G401.6 (cell line): Measurements from ENCODE around the gene TMEM273.

Source experiments
- FAIRE-seq: peaks from 2 replicates; lab custom pipeline; 2012; peaks lifted over from hg19 to GRCh38; lab: Jason Lieb, UNC

Gene TMEM273

GRCh38 chr10:49115015-49115795, 73.0 kb downstream of the TMEM273 start, which contains the start of gene VSTM4:
VSTM4 (minus strand) TSS chr10:49115522; CDS start chr10:49115485, 37 bp downstream.
- no peak for FAIRE-seq

DNA sequence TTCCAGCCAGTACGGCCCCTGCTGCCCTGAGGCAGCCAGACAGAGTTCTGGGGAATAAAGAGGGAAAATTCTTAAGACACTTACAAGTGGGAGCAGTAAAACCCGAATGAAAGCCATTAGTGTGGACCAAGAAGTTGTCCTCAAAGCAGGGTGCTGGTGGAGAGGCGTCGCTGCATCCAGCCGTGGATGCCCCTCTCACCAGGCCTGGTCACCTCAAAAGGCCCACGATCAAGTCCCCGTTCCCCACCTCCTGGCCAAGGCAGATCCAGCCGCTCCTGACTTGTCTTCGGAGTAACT, 73.5 kb downstream of the TMEM273 start:
- no peak for FAIRE-seq

GRCh38 chr10:49113741-49114141, 74.5 kb downstream of the TMEM273 start:
- no peak for FAIRE-seq

GRCh38 chr10:49112851-49113250, 75.3 kb downstream of the TMEM273 start:
- no peak for FAIRE-seq

DNA sequence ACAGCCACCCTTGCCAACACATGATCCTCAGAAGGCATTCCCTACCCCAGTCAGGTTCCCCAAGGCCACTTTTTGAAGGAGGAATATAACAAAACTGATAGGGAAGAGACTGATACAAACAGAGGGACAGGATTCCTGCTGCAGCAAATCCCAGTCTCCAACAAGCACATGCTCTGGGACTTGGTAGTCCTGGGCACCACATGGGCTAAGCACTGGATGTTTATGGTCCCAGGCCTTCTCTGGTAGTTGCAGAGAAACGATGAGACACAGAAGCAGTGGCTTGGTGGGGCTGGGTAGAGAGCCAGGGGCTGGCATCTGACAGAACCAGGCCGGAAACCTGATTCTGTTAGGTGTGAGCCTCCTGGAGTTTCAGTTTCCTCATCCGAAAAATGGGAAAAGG, 76.1 kb downstream of the TMEM273 start:
- FAIRE-seq, result no peak

GRCh38 chr10:49111320-49111698, 76.9 kb downstream of the TMEM273 start:
- FAIRE-seq, result no peak

DNA sequence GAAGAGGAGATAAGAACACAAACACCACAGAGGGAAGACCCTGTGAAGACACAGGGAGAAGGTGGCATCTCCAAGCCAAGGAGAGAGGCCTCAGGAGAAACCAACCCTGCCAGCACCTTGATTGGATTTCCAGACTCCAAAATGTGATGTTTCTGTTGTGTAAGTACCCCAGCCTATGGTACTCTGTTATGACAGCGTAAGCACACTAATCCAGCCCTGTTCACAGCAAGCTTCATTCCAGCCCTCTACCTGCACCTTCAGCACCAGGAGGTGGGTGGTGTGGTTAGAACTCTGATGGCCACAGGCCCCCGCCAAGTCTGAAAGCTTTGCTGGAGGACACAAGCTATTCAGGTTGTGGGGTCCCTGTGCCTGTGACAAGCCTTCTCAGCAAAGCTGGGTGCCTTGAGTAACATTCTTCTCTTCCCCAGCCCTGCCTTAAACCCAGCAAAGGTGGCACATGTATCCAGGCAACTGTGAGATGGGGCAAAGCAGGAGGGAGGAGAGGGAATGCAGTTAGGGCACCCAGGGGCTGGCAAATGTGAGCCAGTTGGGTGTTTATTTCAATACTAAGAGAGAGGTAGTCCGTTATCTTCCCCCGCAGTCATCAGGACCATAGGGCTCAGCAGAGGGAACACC, 77.4 kb downstream of the TMEM273 start:
- FAIRE-seq, result no peak

GRCh38 chr10:49109669-49110340, 78.4 kb downstream of the TMEM273 start:
- FAIRE-seq, result no peak

DNA sequence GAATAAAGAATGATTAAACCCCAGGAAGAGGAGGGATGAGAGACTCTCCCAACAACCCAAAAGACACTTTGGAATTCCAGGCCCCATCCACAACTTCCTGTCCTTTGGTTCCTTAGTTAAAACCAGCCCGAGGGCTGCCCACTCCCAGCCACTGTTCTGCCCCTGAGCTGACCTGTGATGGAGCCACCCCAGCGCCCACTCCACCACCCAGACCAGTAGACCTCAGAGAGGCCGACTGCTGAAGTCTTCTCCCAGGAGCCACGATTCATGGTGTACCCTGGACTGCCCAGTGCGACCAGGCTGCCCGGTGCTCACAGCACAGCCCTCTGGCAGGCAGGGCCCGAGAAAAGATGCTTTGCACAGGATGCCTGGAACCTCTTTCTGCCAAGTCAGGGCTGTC, 79.5 kb downstream of the TMEM273 start:
- FAIRE-seq, result no peak

- no peak for FAIRE-seq
Measured at GRCh38 chr10:49107887-49108267, 80.3 kb downstream of the TMEM273 start.

DNA sequence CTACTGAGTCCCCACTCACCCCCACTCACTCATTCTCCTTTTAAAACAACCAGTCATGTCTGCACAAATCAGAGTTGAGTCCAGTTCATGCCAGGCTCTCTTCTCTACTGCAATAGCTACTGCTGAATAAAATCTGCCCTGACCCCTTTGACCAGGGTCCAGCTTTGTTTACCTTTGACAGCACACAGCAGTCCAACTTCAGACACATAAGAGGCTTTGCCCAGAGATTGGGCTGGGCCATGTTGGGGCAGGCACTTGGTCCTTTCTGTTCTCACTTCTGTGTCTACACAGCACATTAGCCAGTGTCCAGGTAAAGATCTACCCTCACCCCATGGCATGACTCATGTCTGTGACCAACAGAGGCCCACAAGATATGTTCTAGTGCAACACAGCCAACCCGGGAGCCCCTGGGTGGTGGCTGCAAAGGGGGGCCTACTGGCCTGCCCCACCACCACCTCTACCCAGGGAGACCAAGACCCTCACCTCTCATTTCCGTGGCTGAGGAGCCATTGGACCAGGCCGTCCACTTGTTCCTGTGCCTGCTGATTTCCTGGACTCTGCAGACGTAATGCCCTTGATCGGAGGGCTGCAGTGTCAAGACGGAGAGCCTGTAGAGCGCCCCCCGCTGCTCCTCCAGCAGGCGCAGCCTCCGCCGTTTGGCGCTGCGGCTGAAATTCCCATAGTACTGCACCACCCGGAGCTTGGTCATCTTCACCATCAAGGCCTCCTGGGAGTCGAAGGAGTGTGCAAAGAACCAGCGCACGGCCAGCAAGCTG, 80.9 kb downstream of the TMEM273 start:
- FAIRE-seq, result no peak

GRCh38 chr10:49106451-49106850, 81.7 kb downstream of the TMEM273 start:
- FAIRE-seq, result no peak

GRCh38 chr10:49105076-49105475, 83.1 kb downstream of the TMEM273 start:
- no peak for FAIRE-seq
